Sigmoid colon (tissue), 7 donors: ENCODE measurements around the gene KRT38. TPM values are rescaled to one million over a fixed set of nuclear protein-coding genes. Genes with fewer than 3 reads are reported as not detected.
"Not testable (repeated sequence)": the region's sequence is repeated elsewhere in the genome, so short reads cannot be mapped to it uniquely, and the experiment has no call there.

Experiments used
- DNase-seq: peaks from one replicate; pipeline ENCODE4 v3.0.0-alpha.2; 2019
- H3K27ac ChIP-seq, 4 donors: fragments of 200-600 bp; sonication (generic); one replicate each; pipeline ENCODE4 v1.5.1; 2016 to 2019; ENCODE audit warnings: mild to moderate bottlenecking in 1 of 4
- H3K27me3 ChIP-seq, 3 donors: fragments of 200-600 bp; sonication (generic); one replicate each; pipeline ENCODE4 v1.5.1; 2019; ENCODE audit warnings: mild to moderate bottlenecking in 1 of 3
- H3K36me3 ChIP-seq, 4 donors: fragments of 200-600 bp; sonication (generic); one replicate each; pipeline ENCODE4 v1.5.1; 2016 to 2019
- H3K4me1 ChIP-seq, 4 donors: fragments of 200-600 bp; sonication (generic); one replicate each; pipeline ENCODE4 v1.5.1; 2017 to 2019
- H3K4me3 ChIP-seq, 4 donors: fragments of 200-600 bp; sonication (generic); one replicate each; pipeline ENCODE4 v1.5.1; 2017 to 2019; ENCODE audit warnings: mild to moderate bottlenecking in 2 of 4, moderate library complexity in 1 of 4
- H3K9me3 ChIP-seq, 4 donors: fragments of 200-600 bp in 3 of 4; sonication (generic) in 3 of 4; one replicate each; pipeline versions ENCODE4 v1.5.1 to v1.6.1; 2013 to 2019
- EP300 ChIP-seq, 4 donors: sonication (generic); formaldehyde crosslinking; IDR thresholded peaks; one replicate each; pipeline ENCODE4 v1.6.1; 2017; ENCODE audit warnings: antibody characterized with exemption in 4 of 4
- POLR2A ChIP-seq, 2 donors: fragments of 450-650 bp; IDR thresholded peaks; one replicate each; pipeline ENCODE4 v1.6.1; 2016; ENCODE audit warnings: antibody characterized with exemption in 2 of 2, mild to moderate bottlenecking in 2 of 2, moderate library complexity in 2 of 2
- POLR2AphosphoS5 ChIP-seq, 4 donors: sonication (generic); formaldehyde crosslinking; IDR thresholded peaks; one replicate each; pipeline ENCODE4 v1.6.1; 2017; ENCODE audit warnings: antibody characterized with exemption in 4 of 4
- WGBS, 2 donors: extraction: QIAGEN DNeasy Blood & Tissue Kit; methylation state at CpG; one replicate each; pipeline ENCODE4 v1.1.7; 2013; 5-methylcytosine and 5-hydroxymethylcytosine counted together
- intact Hi-C: fragments of 100-400 bp; cut with DNase I; formaldehyde crosslinking; loops from one replicate; pipeline ENCODE4 v1.15.1; 2023
- polyA plus RNA-seq, 3 donors: library from polyadenylated mRNA; stranded (reverse); fragments of 200-250 nt; gene quantifications; one replicate each; pipeline ENCODE4 v1.2.3, GENCODE V29; 2013
- total RNA-seq, 4 donors: library from RNA; depleted of rRNA; stranded (reverse); fragments of >200 nt; gene quantifications; one replicate each; pipeline ENCODE4 v1.1.0, GENCODE V29; 2016
- TF ChIP-seq, protein P1 (sequence below), 4 experiments: fragments of 450-650 bp in 3 of 4; fragments of 200-600 bp in 1 of 4; IDR thresholded peaks; one replicate each; pipeline ENCODE4 v1.5.1; 2016 to 2019; ENCODE audit warnings: antibody characterized with exemption in 4 of 4, mild to moderate bottlenecking in 3 of 4, moderate library complexity in 2 of 4
- donor health status: healthy with polysubstance abuse.
- donor health status: Bipolar disorder and iron deficiency.
- donor health status: healthy.

KRT38 gene
- total and polyA plus RNA-seq, 7 donors: not detected

DNA sequence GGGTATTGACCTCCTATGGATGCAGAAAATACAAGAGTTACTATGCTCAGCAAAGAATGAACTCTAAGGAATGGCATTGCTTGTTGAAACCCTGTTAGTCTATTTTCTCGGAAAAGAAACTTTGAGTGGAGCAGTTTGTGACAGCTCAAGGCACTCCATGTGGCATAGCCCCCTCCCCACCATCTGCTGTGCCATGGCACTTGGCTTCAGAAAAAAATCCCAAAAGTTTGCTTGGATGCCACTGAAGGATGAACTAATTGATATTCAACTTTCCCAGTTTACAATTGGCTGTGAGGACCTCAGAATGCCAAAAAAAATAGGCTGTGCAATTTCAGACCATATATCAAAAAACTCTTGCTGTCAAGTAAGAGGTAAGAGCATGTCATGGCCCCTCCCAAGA lies 45.2 kb downstream of the KRT38 start:
- H3K4me3 ChIP-seq: no peak overlapping the region
- H3K9me3 ChIP-seq: no peaks in the 10 kb centered on the region
- intact Hi-C loops: no loop called here
- no peak overlapping the region for H3K27ac ChIP-seq
- no peak for TF ChIP-seq POLR2AphosphoS5 (IDR thresholded peaks at IDR 0.05)
- TF ChIP-seq EP300 (IDR thresholded peaks at IDR 0.05): no peak
- no peak for TF ChIP-seq POLR2A (IDR thresholded peaks at IDR 0.05)
- TF ChIP-seq, protein P1, sequence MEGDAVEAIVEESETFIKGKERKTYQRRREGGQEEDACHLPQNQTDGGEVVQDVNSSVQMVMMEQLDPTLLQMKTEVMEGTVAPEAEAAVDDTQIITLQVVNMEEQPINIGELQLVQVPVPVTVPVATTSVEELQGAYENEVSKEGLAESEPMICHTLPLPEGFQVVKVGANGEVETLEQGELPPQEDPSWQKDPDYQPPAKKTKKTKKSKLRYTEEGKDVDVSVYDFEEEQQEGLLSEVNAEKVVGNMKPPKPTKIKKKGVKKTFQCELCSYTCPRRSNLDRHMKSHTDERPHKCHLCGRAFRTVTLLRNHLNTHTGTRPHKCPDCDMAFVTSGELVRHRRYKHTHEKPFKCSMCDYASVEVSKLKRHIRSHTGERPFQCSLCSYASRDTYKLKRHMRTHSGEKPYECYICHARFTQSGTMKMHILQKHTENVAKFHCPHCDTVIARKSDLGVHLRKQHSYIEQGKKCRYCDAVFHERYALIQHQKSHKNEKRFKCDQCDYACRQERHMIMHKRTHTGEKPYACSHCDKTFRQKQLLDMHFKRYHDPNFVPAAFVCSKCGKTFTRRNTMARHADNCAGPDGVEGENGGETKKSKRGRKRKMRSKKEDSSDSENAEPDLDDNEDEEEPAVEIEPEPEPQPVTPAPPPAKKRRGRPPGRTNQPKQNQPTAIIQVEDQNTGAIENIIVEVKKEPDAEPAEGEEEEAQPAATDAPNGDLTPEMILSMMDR (IDR thresholded peaks at IDR 0.05): no peak
- DNase-seq: no peak
- peaks cover 0 to 4% (median 0%) of the 10 kb centered on the region in 3 donors for H3K27me3 ChIP-seq
- 88 to 92% methylated on average over 1 of the region's 1 CpG for WGBS, 2 donors
- no peaks in the 10 kb centered on the region for H3K4me1 ChIP-seq
- H3K36me3 ChIP-seq: no peaks in the 10 kb centered on the region

DNA sequence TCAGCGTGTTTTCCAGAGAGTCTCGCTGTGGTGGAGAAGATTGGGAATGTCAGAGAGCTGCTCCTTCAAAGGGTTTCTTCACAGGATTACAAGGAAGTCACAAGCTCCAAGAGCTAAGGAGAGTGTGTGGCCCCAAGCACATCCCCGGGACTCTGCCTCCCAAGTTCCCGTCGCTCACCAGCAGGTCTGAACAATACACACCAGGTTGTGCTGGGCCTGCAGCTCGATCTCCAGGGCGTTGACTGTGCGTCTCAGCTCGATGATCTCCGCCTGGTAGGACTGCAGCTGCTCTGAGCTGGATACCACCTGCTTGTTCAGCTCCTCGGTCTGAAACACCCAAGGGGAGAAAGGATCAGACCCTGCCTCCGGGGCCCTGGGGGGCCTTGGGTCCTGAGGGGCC lies 45.7 kb downstream of the KRT38 start:
- H3K9me3 ChIP-seq, intact Hi-C loops, H3K4me1 ChIP-seq, DNase-seq, H3K4me3 ChIP-seq, H3K27me3 ChIP-seq, H3K36me3 ChIP-seq, H3K27ac ChIP-seq: not testable (repeated sequence)
- 87 to 88% methylated on average over 12 of the region's 12 CpGs for WGBS, 2 donors

DNA sequence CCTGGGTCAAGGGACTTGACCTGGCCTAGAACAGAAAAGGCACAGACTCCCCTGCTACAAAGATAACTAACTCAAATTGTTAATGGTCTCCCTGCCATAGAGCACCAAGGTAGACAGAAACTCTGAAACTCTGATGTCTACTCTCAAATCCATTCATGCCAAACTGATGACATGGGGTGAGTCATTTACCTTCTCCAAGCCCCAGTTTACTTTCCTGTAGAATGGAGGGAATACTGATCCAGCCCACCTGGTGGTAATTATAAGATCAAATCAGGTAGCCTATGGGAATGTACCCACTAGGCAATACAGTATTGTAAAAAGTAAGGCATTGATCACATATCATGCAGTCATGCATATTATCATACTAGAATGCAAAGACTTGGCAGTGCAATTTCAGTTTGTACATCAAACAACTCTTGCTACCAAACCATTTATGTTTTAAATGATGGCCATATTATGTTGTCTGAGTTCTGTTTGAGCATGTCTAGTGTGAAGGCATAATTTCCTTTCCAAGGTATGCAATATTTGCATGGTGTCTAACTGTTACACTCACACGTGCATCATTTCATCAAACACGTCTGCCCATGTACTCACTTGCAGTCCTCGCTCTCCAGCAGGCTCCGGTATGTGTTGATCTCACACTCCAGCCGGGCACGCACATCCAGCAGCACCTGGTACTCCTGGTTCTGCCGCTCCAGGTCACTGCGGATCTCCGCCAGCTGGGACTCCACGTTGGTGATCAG lies 46.4 kb downstream of the KRT38 start:
- TF ChIP-seq EP300 (IDR thresholded peaks at IDR 0.05) (no peak), POLR2AphosphoS5 (IDR thresholded peaks at IDR 0.05) (no peak), POLR2A (IDR thresholded peaks at IDR 0.05) (no peak)
- TF ChIP-seq, protein P1 (IDR thresholded peaks at IDR 0.05): no peak
- Histone ChIP-seq H3K9me3 (no peaks in the 10 kb centered on the region), H3K27ac (no peak overlapping the region), H3K36me3 (no peaks in the 10 kb centered on the region), H3K27me3 (peaks cover 0 to 4% (median 0%) of the 10 kb centered on the region in 3 donors), H3K4me3 (no peak overlapping the region), H3K4me1 (no peaks in the 10 kb centered on the region)
- 88 to 91% methylated on average over 10 of the region's 10 CpGs for WGBS, 2 donors
- intact Hi-C loops: no loop called here
- no peak for DNase-seq

DNA sequence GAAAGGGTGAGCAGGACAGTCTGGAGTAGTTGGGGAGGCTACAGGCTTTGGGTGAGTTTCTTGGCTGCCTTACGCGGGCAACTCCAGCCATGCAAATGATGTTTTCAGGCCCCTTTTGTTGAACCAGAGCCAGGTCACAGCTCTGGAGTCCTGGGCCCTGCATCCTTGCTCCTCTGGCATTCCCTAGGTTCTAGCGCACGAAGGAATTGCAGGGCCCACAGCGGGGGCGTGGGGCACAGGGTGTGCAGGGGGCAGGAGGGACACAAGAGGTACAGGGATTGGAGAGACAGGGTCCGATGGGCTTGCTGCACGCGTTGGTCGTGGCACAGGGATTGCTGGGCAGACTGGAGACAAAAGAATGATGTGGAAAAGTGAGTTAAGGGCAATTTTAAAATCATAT lies 47.0 kb downstream of the KRT38 start:
- 90 to 91% methylated on average over 10 of the region's 10 CpGs for WGBS, 2 donors
- H3K4me1 ChIP-seq: no peaks in the 10 kb centered on the region
- intact Hi-C loops: no loop called here

DNA sequence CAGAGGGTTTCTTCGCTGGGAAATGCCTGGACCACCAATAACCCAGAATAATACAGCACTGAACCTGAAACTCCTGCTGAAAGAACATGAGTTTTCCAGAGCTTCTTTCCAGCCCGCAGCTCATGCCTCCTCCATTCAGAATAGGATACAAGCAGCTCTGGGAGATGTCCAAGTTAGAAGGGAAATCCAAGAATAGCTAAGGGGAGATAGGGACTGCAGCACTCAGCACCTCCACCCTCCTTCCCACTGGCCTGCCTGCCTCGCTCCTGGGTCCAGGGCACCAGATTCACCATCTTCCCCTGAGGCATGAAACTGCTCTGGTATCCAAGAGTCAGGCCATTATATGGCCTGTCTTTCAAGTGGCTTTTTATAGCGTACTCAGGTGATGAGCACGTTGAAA lies 47.5 kb downstream of the KRT38 start:
- H3K9me3 ChIP-seq: no peaks in the 10 kb centered on the region
- no peak overlapping the region for H3K4me3 ChIP-seq
- no peaks in the 10 kb centered on the region for H3K4me1 ChIP-seq
- 70 to 75% methylated on average over 5 of the region's 5 CpGs for WGBS, 2 donors
- H3K27me3 ChIP-seq: peaks cover 0 to under 1% (median 0%) of the 10 kb centered on the region in 3 donors
- H3K27ac ChIP-seq: no peak overlapping the region
- intact Hi-C loops: no loop called here
- H3K36me3 ChIP-seq: no peaks in the 10 kb centered on the region
- TF ChIP-seq EP300 (IDR thresholded peaks at IDR 0.05): no peak
- TF ChIP-seq POLR2AphosphoS5 (IDR thresholded peaks at IDR 0.05): no peak
- TF ChIP-seq, protein P1 (IDR thresholded peaks at IDR 0.05): no peak
- TF ChIP-seq POLR2A (IDR thresholded peaks at IDR 0.05): no peak
- DNase-seq: no peak

More for the DNA sequence above, 47.0 kb downstream of the KRT38 start:
- Histone ChIP-seq H3K27me3 (peaks cover 0 to 4% (median 0%) of the 10 kb centered on the region in 3 donors), H3K9me3 (no peaks in the 10 kb centered on the region), H3K27ac (no peak overlapping the region), H3K36me3 (no peaks in the 10 kb centered on the region), H3K4me3 (no peak overlapping the region)
- DNase-seq: no peak
- TF ChIP-seq, protein P1 (IDR thresholded peaks at IDR 0.05): no peak
- no peak for TF ChIP-seq POLR2A (IDR thresholded peaks at IDR 0.05)
- TF ChIP-seq EP300 (IDR thresholded peaks at IDR 0.05): no peak
- TF ChIP-seq POLR2AphosphoS5 (IDR thresholded peaks at IDR 0.05): no peak
